HT1080 (cell line): ENCODE results near the gene CCDC82. TPM values are rescaled to one million over a fixed set of nuclear protein-coding genes. Genes with fewer than 3 reads are reported as not detected.

Experiments
- DNase-seq: peaks from one replicate; pipeline ENCODE4 v3.0.0-alpha.2; 2015; ENCODE audit warnings: low read depth
- total RNA-seq: library from RNA; depleted of rRNA; stranded (reverse); fragments of >200 nt; shearing (Covaris generic); gene quantifications from 2 replicates; pipeline ENCODE4 v1.2.3, GENCODE V29; 2014

CCDC82 gene
- total RNA-seq, 1 experiment from 2014 or later: 8.6 TPM

- no peak for DNase-seq
These were observed 24.2 kb downstream of the CCDC82 start for GRCh38 chr11:96365493-96365892.

- peak; percentile 39 for DNase-seq
These were observed 27.9 kb downstream of the CCDC82 start for GRCh38 chr11:96361778-96362177.

GRCh38 chr11:96358321-96358720 lies 31.4 kb downstream of the CCDC82 start:
- DNase-seq: no peak

GRCh38 chr11:96357794-96358193 lies 31.9 kb downstream of the CCDC82 start:
- DNase-seq: no peak

- DNase-seq: no peak
These were observed 32.9 kb downstream of the CCDC82 start for GRCh38 chr11:96356848-96357247.

GRCh38 chr11:96342961-96343711 lies 46.6 kb downstream of the CCDC82 start, which contains the start of gene MAML2:
Gene MAML2, minus strand, starts transcription at chr11:96343195. Its CDS starts 1,300 bp downstream, at chr11:96341895.
- DNase-seq: peak; percentile 91

GRCh38 chr11:96342014-96342960 lies 47.4 kb downstream of the CCDC82 start:
- DNase-seq: no peak

- peak; percentile 62 for DNase-seq
These were observed 48.3 kb downstream of the CCDC82 start for GRCh38 chr11:96341211-96342013.

GRCh38 chr11:96340555-96340885 lies 49.2 kb downstream of the CCDC82 start:
- DNase-seq: no peak

GRCh38 chr11:96339706-96340554 lies 49.8 kb downstream of the CCDC82 start:
- no peak for DNase-seq

- peak; percentile 48 for DNase-seq
These were observed 50.6 kb downstream of the CCDC82 start for GRCh38 chr11:96338910-96339705.

- DNase-seq: no peak
These were observed 51.9 kb downstream of the CCDC82 start for GRCh38 chr11:96337541-96338431.

- no peak for DNase-seq
These were observed 54.3 kb downstream of the CCDC82 start for GRCh38 chr11:96335388-96335787.

GRCh38 chr11:96334219-96334618 lies 55.5 kb downstream of the CCDC82 start:
- no peak for DNase-seq

GRCh38 chr11:96333191-96333719 lies 56.5 kb downstream of the CCDC82 start:
- no peak for DNase-seq

- no peak for DNase-seq
These were observed 57.5 kb downstream of the CCDC82 start for GRCh38 chr11:96332126-96332771.

GRCh38 chr11:96331699-96332116 lies 58.0 kb downstream of the CCDC82 start:
- no peak for DNase-seq

- no peak for DNase-seq
These were observed 59.2 kb downstream of the CCDC82 start for GRCh38 chr11:96330511-96330859.
